Measurements from ENCODE around the gene MIOX.

The MIOX gene

DNA sequence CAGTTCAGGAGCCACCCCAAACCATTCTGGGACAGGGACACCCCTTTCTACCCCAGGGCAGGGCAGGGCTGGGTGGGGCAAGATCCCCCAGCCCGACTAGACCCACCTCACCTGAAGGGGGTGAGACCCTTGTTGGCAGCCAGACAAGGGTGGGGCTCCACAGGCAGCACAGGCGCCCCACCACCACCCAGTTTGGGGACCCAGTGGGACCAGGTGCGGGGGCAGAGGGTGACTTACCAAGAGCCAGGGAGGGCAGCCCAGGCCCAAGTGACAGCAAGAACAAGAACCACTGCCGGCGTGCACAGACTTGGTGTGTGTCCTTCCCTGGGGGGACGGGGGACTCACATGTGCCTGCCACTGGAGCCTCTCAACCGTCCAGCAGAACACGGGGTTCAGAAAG is 3.1 kb upstream of the MIOX start:
- no peaks in the 10 kb centered on the region for H3K9me3 ChIP-seq (ENCODE audit: control insufficient read depth, insufficient read depth, low read length)
- H3K79me2 ChIP-seq (ENCODE audit: control insufficient read depth, low read length), result no peaks in the 10 kb centered on the region
- H3K27me3 ChIP-seq (ENCODE audit: control insufficient read depth, low read length), result peaks cover 32% of the 10 kb centered on the region
- H4K20me1 ChIP-seq (ENCODE audit: control insufficient read depth, insufficient read depth, low read depth, low read length), result no peaks in the 10 kb centered on the region
- no peaks in the 10 kb centered on the region for H3F3A ChIP-seq (ENCODE audit: control insufficient read depth, insufficient read depth)
- no peaks in the 10 kb centered on the region for H3K36me3 ChIP-seq (ENCODE audit: control insufficient read depth, low read length)
- no peaks in the 10 kb centered on the region for H3K9me2 ChIP-seq (replicated peaks; ENCODE audit: control insufficient read depth, low read length)
- H3K4me2 ChIP-seq (ENCODE audit: low read length), result no peak overlapping the region
- no peak overlapping the region for H3K27ac ChIP-seq (ENCODE audit: low read depth, low read length)
- H3K4me3 ChIP-seq (ENCODE audit: low read length), result no peak overlapping the region
- no peak for TF ChIP-seq CTCF (IDR thresholded peaks at IDR 0.05; ENCODE audit: low read depth, low read length, poor library complexity, severe bottlenecking)
- H3K4me1 ChIP-seq (ENCODE audit: control insufficient read depth, low read length), result peaks cover 23% of the 10 kb centered on the region

- Histone ChIP-seq H3K27me3 (ENCODE audit: control insufficient read depth, low read length) (peaks cover 28% of the 10 kb centered on the region), H3K9me2 (replicated peaks; ENCODE audit: control insufficient read depth, low read length) (no peaks in the 10 kb centered on the region), H3K79me2 (ENCODE audit: control insufficient read depth, low read length) (no peaks in the 10 kb centered on the region), H3K27ac (ENCODE audit: low read depth, low read length) (no peak overlapping the region), H3K4me2 (ENCODE audit: low read length) (peak overlapping the region; percentile 2; the same call in 1 of the 2 replicates), H4K20me1 (ENCODE audit: control insufficient read depth, insufficient read depth, low read depth, low read length) (no peaks in the 10 kb centered on the region), H3K9me3 (ENCODE audit: control insufficient read depth, insufficient read depth, low read length) (no peaks in the 10 kb centered on the region), H3K36me3 (ENCODE audit: control insufficient read depth, low read length) (no peaks in the 10 kb centered on the region), H3K4me3 (ENCODE audit: low read length) (no peak overlapping the region), H3F3A (ENCODE audit: control insufficient read depth, insufficient read depth) (no peaks in the 10 kb centered on the region), H3K4me1 (ENCODE audit: control insufficient read depth, low read length) (peaks cover 23% of the 10 kb centered on the region)
- TF ChIP-seq EZH2phosphoT487 (IDR thresholded peaks at IDR 0.05; ENCODE audit: borderline replicate concordance, low read length) (no peak), CTCF (IDR thresholded peaks at IDR 0.05; ENCODE audit: low read depth, low read length, poor library complexity, severe bottlenecking) (no peak)
Measured at GRCh38 chr22:50483977-50484853, 2.4 kb upstream of the MIOX start.

GRCh38 chr22:50485221-50486131 is 1.2 kb upstream of the MIOX start:
- Histone ChIP-seq H3K27ac (ENCODE audit: low read depth, low read length) (no peak overlapping the region), H3K4me2 (ENCODE audit: low read length) (no peak overlapping the region), H3K27me3 (ENCODE audit: control insufficient read depth, low read length) (peaks cover 20% of the 10 kb centered on the region), H3K9me3 (ENCODE audit: control insufficient read depth, insufficient read depth, low read length) (no peaks in the 10 kb centered on the region), H3K4me1 (ENCODE audit: control insufficient read depth, low read length) (peaks cover 23% of the 10 kb centered on the region), H3K79me2 (ENCODE audit: control insufficient read depth, low read length) (no peaks in the 10 kb centered on the region), H3K36me3 (ENCODE audit: control insufficient read depth, low read length) (no peaks in the 10 kb centered on the region), H3F3A (ENCODE audit: control insufficient read depth, insufficient read depth) (no peaks in the 10 kb centered on the region), H3K9me2 (replicated peaks; ENCODE audit: control insufficient read depth, low read length) (no peaks in the 10 kb centered on the region), H4K20me1 (ENCODE audit: control insufficient read depth, insufficient read depth, low read depth, low read length) (no peaks in the 10 kb centered on the region), H3K4me3 (ENCODE audit: low read length) (no peak overlapping the region)
- TF ChIP-seq CTCF (IDR thresholded peaks at IDR 0.05; ENCODE audit: low read depth, low read length, poor library complexity, severe bottlenecking) (peak; percentile 24), EZH2phosphoT487 (IDR thresholded peaks at IDR 0.05; ENCODE audit: borderline replicate concordance, low read length) (no peak)
